A673 (cell line): ENCODE results near the gene ITPR2.

Experiments
- CTCF ChIP-seq: fragments of 300-800, 200-600 bp; sonication (generic); conservative IDR thresholded peaks from 2 replicates; pipeline ENCODE4 v1.5.1; 2017; ENCODE audit warnings: low read depth, mild to moderate bottlenecking, antibody characterized with exemption, low read length, moderate library complexity, mixed read lengths
- EZH2 ChIP-seq: fragments of 200-600 bp; sonication (generic); IDR thresholded peaks from 2 replicates; pipeline ENCODE4 v1.6.1; 2017; ENCODE audit warnings: borderline replicate concordance, low read depth, mild to moderate bottlenecking, mixed read lengths, antibody characterized with exemption, low read length; ENCODE audit not compliant: poor library complexity, severe bottlenecking

GRCh38 chr12:26548227-26548626 is 284.8 kb downstream of the ITPR2 start:
- no peak for TF ChIP-seq CTCF
- TF ChIP-seq EZH2 = no peak
